ENCODE measurements around the gene SMIM26. TPM values are rescaled to one million over a fixed set of nuclear protein-coding genes. Genes with fewer than 3 reads are reported as not detected.
A peak's percentile ranks its signal among the peaks of the same experiment; 100 is the strongest.

SMIM26 gene
- total RNA-seq, 4 donors from 2014 or later: 82.4 to 307 (median 183) TPM

DNA sequence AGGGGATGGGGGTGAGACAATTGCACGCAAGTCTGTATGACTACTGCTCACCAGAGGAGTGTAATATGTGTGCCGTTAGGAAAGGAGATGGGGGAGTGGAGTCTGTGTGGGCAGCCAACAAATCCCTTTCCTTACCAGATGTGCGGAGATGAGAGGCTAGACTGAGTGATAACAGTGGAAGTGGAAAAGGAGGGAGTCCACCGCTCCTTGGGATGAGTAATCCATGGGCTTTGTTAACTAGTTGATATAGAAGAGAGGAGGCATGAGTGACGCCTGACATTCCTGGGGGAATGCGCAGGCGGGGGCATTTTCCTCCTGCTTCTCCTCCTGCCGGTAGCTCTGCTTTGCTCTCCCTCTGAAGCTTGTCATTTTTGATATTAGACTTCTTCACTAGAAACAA lies 13.5 kb upstream of the SMIM26 start:
- no peak for TF ChIP-seq POLR2A (IDR thresholded peaks at IDR 0.05)
- TF ChIP-seq, protein P1, sequence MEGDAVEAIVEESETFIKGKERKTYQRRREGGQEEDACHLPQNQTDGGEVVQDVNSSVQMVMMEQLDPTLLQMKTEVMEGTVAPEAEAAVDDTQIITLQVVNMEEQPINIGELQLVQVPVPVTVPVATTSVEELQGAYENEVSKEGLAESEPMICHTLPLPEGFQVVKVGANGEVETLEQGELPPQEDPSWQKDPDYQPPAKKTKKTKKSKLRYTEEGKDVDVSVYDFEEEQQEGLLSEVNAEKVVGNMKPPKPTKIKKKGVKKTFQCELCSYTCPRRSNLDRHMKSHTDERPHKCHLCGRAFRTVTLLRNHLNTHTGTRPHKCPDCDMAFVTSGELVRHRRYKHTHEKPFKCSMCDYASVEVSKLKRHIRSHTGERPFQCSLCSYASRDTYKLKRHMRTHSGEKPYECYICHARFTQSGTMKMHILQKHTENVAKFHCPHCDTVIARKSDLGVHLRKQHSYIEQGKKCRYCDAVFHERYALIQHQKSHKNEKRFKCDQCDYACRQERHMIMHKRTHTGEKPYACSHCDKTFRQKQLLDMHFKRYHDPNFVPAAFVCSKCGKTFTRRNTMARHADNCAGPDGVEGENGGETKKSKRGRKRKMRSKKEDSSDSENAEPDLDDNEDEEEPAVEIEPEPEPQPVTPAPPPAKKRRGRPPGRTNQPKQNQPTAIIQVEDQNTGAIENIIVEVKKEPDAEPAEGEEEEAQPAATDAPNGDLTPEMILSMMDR (IDR thresholded peaks at IDR 0.05): no peak
- Histone ChIP-seq H3K4me3 (no peak overlapping the region), H3K4me1 (no peaks in the 10 kb centered on the region), H3K9me3 (no peaks in the 10 kb centered on the region), H3K27me3 (no peaks in the 10 kb centered on the region), H3K27ac (no peak overlapping the region), H3K36me3 (no peaks in the 10 kb centered on the region)
- intact Hi-C loops (cut with DNase I; ENCODE audit: low total_unique reads): no loop called here
- DNase-seq: no peak

DNA sequence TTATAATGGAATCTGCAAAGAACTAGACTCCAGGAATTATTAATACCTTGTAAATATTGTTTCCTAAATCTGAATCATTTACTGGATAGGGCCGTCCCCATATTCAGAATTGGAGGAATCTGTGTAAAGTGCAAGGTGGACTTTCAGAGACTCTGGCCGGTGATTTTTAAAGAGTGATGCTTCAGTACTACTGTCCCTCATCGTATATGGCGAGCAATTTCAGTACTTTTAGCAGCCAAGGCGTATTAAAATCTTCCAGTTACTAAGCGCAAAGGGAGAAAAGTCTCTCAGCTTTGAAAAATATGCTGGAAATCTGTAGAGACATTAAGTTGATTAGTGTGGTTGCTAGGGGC lies 483 bp downstream of the SMIM26 start:
- Histone ChIP-seq H3K9me3 (no peaks in the 10 kb centered on the region), H3K27me3 (no peaks in the 10 kb centered on the region), H3K4me3 (peak overlapping the region; percentile 86), H3K4me1 (no peaks in the 10 kb centered on the region), H3K27ac (peak overlapping the region; percentile 85 to 90), H3K36me3 (no peaks in the 10 kb centered on the region)
- DNase-seq: no peak
- TF ChIP-seq, protein P1 (IDR thresholded peaks at IDR 0.05): no peak
- no peak for TF ChIP-seq POLR2A (IDR thresholded peaks at IDR 0.05)
- intact Hi-C loops (cut with DNase I; ENCODE audit: low total_unique reads): no loop called here

DNA sequence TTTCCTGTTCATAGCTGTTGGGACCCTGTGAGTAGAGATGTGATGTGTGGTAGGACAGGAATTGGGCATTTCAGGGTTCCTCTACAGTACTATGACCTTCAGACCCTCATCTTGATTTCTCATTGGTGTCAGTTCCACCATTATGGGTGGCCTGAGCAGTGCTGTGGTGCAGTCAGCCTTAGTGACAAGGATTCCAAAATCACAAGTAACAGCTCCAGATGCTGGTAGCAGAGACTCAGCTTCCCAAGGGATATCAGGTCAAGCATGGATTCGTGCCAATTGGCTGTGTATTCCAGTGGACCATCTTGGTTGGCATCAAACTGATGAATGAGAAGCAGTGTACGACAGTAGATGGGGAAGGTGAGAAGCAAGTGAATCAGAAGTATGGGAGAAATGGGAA lies 3.8 kb downstream of the SMIM26 start:
- Histone ChIP-seq H3K27me3 (no peaks in the 10 kb centered on the region), H3K4me1 (no peaks in the 10 kb centered on the region), H3K36me3 (no peaks in the 10 kb centered on the region), H3K27ac (no peak overlapping the region), H3K9me3 (no peaks in the 10 kb centered on the region), H3K4me3 (no peak overlapping the region)
- DNase-seq: no peak
- intact Hi-C loops (cut with DNase I; ENCODE audit: low total_unique reads): no loop called here
- TF ChIP-seq, protein P1 (IDR thresholded peaks at IDR 0.05): no peak
- TF ChIP-seq POLR2A (IDR thresholded peaks at IDR 0.05): no peak

DNA sequence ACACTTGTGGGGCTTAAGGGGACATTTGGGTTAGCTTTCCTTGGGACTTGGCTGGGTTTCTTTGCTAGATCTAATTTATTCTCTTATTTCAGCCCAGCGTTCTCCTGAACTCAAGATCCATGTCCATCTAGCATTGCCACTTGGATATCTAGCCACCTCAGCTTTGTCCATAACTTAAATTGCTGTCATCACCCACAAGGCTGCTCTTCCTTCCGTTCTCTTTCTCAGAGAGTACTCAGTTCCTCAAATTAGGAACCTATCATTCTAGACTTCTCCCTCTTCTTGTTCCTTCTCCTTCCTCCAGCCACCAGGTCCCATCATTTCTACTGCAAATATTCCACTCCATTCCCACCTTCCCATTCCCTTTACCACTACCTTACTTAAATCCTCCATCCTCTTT lies 4.3 kb downstream of the SMIM26 start:
- intact Hi-C loops (cut with DNase I; ENCODE audit: low total_unique reads): no loop called here
- DNase-seq: no peak
- H3K27ac ChIP-seq: no peak overlapping the region
- no peak overlapping the region for H3K4me3 ChIP-seq
- TF ChIP-seq, protein P1 (IDR thresholded peaks at IDR 0.05): no peak
- no peak for TF ChIP-seq POLR2A (IDR thresholded peaks at IDR 0.05)
- no peaks in the 10 kb centered on the region for H3K27me3 ChIP-seq
- H3K9me3 ChIP-seq: no peaks in the 10 kb centered on the region
- H3K4me1 ChIP-seq: no peaks in the 10 kb centered on the region
- no peaks in the 10 kb centered on the region for H3K36me3 ChIP-seq

DNA sequence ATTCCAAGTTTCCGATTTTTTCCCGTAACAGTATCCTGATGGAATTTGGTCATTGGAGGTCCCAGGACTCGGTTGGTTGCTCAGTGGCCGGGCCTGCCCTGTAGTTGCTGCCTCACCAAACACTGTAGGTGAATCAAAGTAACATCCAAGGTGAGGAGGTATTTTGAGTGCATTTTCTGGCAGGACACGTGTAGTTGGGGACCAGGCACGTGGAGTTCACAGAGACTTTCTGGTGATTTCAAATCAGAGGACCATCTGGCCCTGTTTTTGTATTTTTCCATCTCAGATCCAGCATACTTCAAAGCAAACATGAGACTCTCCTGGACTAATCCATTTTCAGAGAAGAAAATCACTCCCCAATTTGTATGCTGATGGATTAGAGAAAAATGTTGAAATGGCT lies 10.7 kb downstream of the SMIM26 start:
- no peak overlapping the region for H3K27ac ChIP-seq
- DNase-seq: no peak
- H3K4me3 ChIP-seq: no peak overlapping the region
- TF ChIP-seq POLR2A (IDR thresholded peaks at IDR 0.05): no peak
- TF ChIP-seq, protein P1 (IDR thresholded peaks at IDR 0.05): no peak
- intact Hi-C loops (cut with DNase I; ENCODE audit: low total_unique reads): no loop called here
- H3K4me1 ChIP-seq: no peaks in the 10 kb centered on the region
- H3K9me3 ChIP-seq: no peaks in the 10 kb centered on the region
- no peaks in the 10 kb centered on the region for H3K36me3 ChIP-seq
- H3K27me3 ChIP-seq: no peaks in the 10 kb centered on the region

All from uterus (tissue), 4 donors.